DOHH2 (cell line): ENCODE measurements around the gene SHLD1.

ENCODE experiments used
- H3F3A ChIP-seq: fragments of 200-600 bp; sonication (generic), shearing (Covaris generic); 2 replicates; pipeline ENCODE4 v1.6.0; 2016; ENCODE audit warnings: antibody characterized with exemption, mild to moderate bottlenecking; ENCODE audit not compliant: control insufficient read depth, insufficient read depth
- H3K27ac ChIP-seq: fragments of 200-600 bp; sonication (generic); 2 replicates; pipeline ENCODE4 v1.5.1; 2014; ENCODE audit warnings: low read depth, mild to moderate bottlenecking, low read length, moderate library complexity
- H3K27me3 ChIP-seq: fragments of 200-600 bp; sonication (generic); 2 replicates; pipeline ENCODE4 v1.6.1; 2014; ENCODE audit warnings: mild to moderate bottlenecking, low read length, mixed read lengths; ENCODE audit not compliant: control insufficient read depth
- H3K36me3 ChIP-seq: fragments of 200-600 bp; sonication (generic); 2 replicates; pipeline ENCODE4 v1.6.1; 2014; ENCODE audit warnings: mild to moderate bottlenecking, low read length, moderate library complexity, mixed read lengths; ENCODE audit not compliant: control insufficient read depth
- H3K4me1 ChIP-seq: fragments of 200-600 bp; sonication (generic); 2 replicates; pipeline ENCODE4 v1.6.1; 2014; ENCODE audit warnings: mild to moderate bottlenecking, low read length, mixed read lengths; ENCODE audit not compliant: control insufficient read depth
- H3K4me2 ChIP-seq: fragments of 200-600 bp; sonication (generic); 2 replicates; pipeline ENCODE4 v1.6.0; 2014; ENCODE audit warnings: mild to moderate bottlenecking, low read length, moderate library complexity
- H3K4me3 ChIP-seq: fragments of 200-600 bp; sonication (generic); 2 replicates; pipeline ENCODE4 v1.5.1; 2014; ENCODE audit warnings: mild to moderate bottlenecking, low read length, mixed read lengths
- H3K79me2 ChIP-seq: fragments of 200-600 bp; sonication (generic); 2 replicates; pipeline ENCODE4 v1.6.1; 2014; ENCODE audit warnings: mild to moderate bottlenecking, low read length, mixed read lengths; ENCODE audit not compliant: control insufficient read depth
- H3K9me2 ChIP-seq: fragments of 200-600 bp; sonication (generic); replicated peaks from 2 replicates; pipeline ENCODE4 v1.6.1; 2014; ENCODE audit warnings: mild to moderate bottlenecking, low read length, mixed read lengths; ENCODE audit not compliant: control insufficient read depth
- H3K9me3 ChIP-seq: fragments of 200-600 bp; sonication (generic); 2 replicates; pipeline ENCODE4 v1.6.1; 2014; ENCODE audit warnings: antibody characterized with exemption, low read length, mixed read lengths; ENCODE audit not compliant: control insufficient read depth, insufficient read depth
- H4K20me1 ChIP-seq: fragments of 200-600 bp; sonication (generic); 2 replicates; pipeline ENCODE4 v1.6.0; 2014; ENCODE audit warnings: low read depth, mild to moderate bottlenecking, antibody characterized with exemption, low read length, moderate library complexity; ENCODE audit not compliant: control insufficient read depth, insufficient read depth
- CTCF ChIP-seq: fragments of 200-600 bp; sonication (generic); IDR thresholded peaks from one replicate; pipeline ENCODE4 v1.5.1; 2014; ENCODE audit warnings: antibody characterized with exemption, mild to moderate bottlenecking, low read depth, low read length; ENCODE audit not compliant: poor library complexity, severe bottlenecking
- EZH2phosphoT487 ChIP-seq: fragments of 200-600 bp; sonication (generic); IDR thresholded peaks from 2 replicates; pipeline ENCODE4 v1.6.1; 2017; ENCODE audit warnings: borderline replicate concordance, mild to moderate bottlenecking, antibody characterized with exemption, low read length, moderate library complexity, mixed read lengths

SHLD1 gene

GRCh38 chr20:5773589-5773988 is 23.4 kb downstream of the SHLD1 start:
- Histone ChIP-seq H3K4me2 (no peak overlapping the region), H4K20me1 (no peaks in the 10 kb centered on the region), H3K27me3 (no peaks in the 10 kb centered on the region), H3K4me3 (no peak overlapping the region), H3K79me2 (peaks cover 20% of the 10 kb centered on the region), H3K4me1 (peaks cover 31% of the 10 kb centered on the region), H3K36me3 (peaks cover 44% of the 10 kb centered on the region), H3F3A (no peaks in the 10 kb centered on the region; the same call in 1 of the 2 replicates), H3K9me2 (no peaks in the 10 kb centered on the region), H3K9me3 (no peaks in the 10 kb centered on the region), H3K27ac (no peak overlapping the region)
- TF ChIP-seq CTCF = no peak
- no peak for TF ChIP-seq EZH2phosphoT487

DNA sequence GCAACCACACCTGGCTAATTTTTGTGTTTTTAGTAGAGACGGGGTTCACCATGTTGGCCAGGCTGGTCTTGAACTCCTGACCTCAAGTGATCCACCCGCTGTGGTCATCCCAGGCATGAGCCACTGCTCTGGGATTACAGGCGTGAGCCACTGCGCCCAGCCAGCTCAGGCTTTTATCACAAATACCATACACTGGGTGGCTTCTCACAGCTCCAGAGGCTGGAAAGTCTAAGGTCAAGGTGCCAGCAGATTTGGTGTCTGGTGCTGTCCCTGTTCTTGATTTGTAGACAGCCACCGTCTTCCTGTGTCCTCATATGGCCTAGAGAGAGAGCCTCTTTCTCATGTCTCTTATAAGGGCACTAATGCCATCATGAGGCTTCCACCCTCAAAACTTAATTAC is 25.9 kb downstream of the SHLD1 start:
- peaks cover 51% of the 10 kb centered on the region for H3K36me3 ChIP-seq
- H3K9me2 ChIP-seq = no peaks in the 10 kb centered on the region
- H3K27me3 ChIP-seq = no peaks in the 10 kb centered on the region
- peaks cover 6% of the 10 kb centered on the region for H3K4me1 ChIP-seq
- H3K4me3 ChIP-seq = no peak overlapping the region
- peaks cover 11% of the 10 kb centered on the region for H3K79me2 ChIP-seq
- no peaks in the 10 kb centered on the region for H3K9me3 ChIP-seq
- H3K4me2 ChIP-seq = no peak overlapping the region
- H3K27ac ChIP-seq = no peak overlapping the region
- TF ChIP-seq CTCF (no peak), EZH2phosphoT487 (no peak)
- no peaks in the 10 kb centered on the region; the same call in 1 of the 2 replicates for H4K20me1 ChIP-seq
- H3F3A ChIP-seq = no peaks in the 10 kb centered on the region

DNA sequence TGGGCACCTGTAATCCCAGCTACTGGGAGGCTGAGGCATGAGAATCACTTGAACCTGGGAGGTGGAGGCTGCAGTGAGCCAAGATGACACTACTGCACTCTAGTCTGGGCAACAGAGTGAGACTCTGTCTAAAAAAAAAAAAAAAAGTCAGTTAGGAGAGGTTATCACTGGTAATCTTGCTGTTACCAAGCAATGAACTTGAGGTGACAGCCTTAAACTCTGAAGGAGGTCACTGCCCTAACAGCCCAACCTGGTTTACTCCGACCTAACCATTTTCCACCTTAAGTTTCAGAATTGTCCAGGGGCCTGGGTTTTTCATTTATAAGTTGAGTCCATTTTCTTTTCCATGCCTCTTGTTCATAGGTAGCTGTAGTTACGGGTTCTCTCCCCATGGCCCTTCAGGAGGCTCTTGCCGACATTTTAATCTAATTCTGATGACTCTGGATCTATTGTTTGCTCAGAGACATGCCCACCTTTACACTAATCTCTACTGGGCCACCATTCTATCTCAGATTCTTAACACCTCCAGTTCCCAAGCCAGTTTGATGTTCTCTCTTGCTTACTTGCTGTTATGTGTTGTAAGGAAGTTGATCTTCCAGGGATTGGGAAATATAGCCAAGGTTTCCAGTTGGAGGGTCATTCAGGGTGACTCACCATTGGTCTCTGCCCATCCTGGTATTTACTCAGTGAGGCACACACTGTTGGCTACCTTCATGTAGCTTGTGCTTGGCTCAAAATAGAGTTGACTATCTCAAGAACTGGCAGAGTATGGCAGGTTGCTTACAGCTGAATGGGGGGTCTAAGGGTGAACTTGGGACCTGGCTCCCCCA is 29.1 kb downstream of the SHLD1 start:
- no peaks in the 10 kb centered on the region; the same call in 1 of the 2 replicates for H4K20me1 ChIP-seq
- no peaks in the 10 kb centered on the region for H3K9me3 ChIP-seq
- H3K4me3 ChIP-seq = no peak overlapping the region
- peaks cover 6% of the 10 kb centered on the region; the same call in 1 of the 2 replicates for H3K79me2 ChIP-seq
- peaks cover 42% of the 10 kb centered on the region for H3K36me3 ChIP-seq
- H3F3A ChIP-seq = no peaks in the 10 kb centered on the region
- TF ChIP-seq CTCF = no peak
- no peak for TF ChIP-seq EZH2phosphoT487
- no peaks in the 10 kb centered on the region for H3K4me1 ChIP-seq
- H3K27me3 ChIP-seq = no peaks in the 10 kb centered on the region
- H3K4me2 ChIP-seq = no peak overlapping the region
- H3K9me2 ChIP-seq = no peaks in the 10 kb centered on the region
- no peak overlapping the region for H3K27ac ChIP-seq
